ENCODE measurements around the gene AGMO.
"Not testable (repeated sequence)": the region's sequence is repeated elsewhere in the genome, so short reads cannot be mapped to it uniquely, and the experiment has no call there.

The AGMO gene

GRCh38 chr7:15566476-15566875 lies 4.7 kb upstream of the AGMO start:
- H3K27ac ChIP-seq = no peak overlapping the region

GRCh38 chr7:15560968-15561367 lies 847 bp downstream of the AGMO start:
- peak overlapping the region in 6 of 21 experiments; percentile 1 to 52 (median 46) for H3K27ac ChIP-seq
- peak overlapping the region in 1 of 7 experiments; percentile 1 for H3K4me3 ChIP-seq

More at GRCh38 chr7:15566476-15566875, 4.7 kb upstream of the AGMO start:
- H3K4me3 ChIP-seq = no peak overlapping the region

DNA sequence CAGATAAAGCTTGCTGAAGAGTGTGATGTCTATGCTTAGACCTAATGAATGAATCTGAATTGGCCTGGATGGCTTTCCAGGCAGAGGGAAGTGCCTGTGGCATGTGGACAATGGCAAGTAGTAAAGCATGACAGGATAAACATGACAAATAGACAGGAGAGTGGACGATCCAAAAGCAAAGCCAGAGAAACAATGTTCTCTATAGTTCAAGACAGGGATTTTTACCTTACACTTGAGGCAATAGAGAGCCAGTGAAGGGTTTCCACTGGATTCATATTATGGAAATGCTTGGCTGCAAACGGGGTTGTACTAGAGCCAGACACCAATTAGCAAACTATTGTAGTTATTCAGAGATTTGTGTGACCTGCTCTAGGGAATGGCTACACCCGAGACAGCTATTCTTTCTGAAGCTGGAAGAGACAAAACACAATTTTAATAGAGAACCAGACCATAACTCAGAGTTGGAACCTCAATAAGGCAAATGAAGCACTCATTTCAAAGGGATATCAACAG lies 2.3 kb downstream of the AGMO start:
- H3K27ac ChIP-seq = peak overlapping the region in 1 of 21 experiments; percentile 17
- H3K4me3 ChIP-seq = no peak overlapping the region

DNA sequence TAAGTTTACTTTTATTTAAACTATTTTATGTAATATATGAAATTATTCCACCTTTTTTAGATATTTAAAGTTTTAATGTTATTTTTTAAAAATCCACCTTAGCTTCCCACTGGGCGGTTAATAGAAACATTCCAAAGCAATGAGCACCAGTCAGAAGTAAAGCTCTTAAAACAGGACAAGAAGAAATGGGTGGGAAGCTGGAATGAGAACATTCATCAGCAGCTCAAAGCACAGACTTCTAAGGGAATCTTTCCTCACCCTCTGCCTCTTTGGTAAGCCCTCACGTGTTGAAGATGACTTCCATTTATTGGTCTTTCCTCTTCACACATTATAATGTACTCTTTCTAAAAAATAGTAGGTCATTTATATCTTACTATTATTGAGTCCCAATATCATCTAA lies 3.1 kb downstream of the AGMO start:
- peak overlapping the region in 2 of 21 experiments; percentile 11 to 17 for H3K27ac ChIP-seq
- no peak overlapping the region for H3K4me3 ChIP-seq

GRCh38 chr7:15557686-15558085 lies 4.1 kb downstream of the AGMO start:
- Histone ChIP-seq H3K27ac (peak overlapping the region in 7 of 21 experiments; percentile 0 to 54 (median 38)), H3K4me3 (no peak overlapping the region)

DNA sequence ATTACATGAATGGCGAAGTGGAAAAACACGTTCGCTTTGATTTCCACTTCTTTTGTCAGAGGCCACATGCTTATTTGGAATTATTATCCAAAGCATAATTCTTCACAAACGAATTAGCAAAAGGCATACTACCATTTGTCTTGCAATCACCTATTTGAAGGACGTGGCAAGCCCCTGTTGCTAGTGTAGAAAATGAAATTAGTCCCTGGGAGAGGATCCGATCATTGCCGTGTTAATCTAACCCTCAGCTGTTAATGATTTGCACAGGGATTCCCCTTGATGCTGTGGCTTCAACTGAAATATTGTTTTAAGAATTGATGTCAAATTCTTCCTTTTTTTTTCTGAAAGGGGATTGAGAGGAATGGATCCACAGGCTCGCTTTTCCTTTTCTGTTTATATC lies 4.6 kb downstream of the AGMO start:
- Histone ChIP-seq H3K4me3 (no peak overlapping the region), H3K27ac (peak overlapping the region in 7 of 21 experiments; percentile 0 to 54 (median 39))

GRCh38 chr7:15556339-15557105 lies 5.3 kb downstream of the AGMO start:
- Histone ChIP-seq H3K4me3 (no peak overlapping the region), H3K27ac (peak overlapping the region in 7 of 21 experiments; percentile 19 to 54 (median 39))

DNA sequence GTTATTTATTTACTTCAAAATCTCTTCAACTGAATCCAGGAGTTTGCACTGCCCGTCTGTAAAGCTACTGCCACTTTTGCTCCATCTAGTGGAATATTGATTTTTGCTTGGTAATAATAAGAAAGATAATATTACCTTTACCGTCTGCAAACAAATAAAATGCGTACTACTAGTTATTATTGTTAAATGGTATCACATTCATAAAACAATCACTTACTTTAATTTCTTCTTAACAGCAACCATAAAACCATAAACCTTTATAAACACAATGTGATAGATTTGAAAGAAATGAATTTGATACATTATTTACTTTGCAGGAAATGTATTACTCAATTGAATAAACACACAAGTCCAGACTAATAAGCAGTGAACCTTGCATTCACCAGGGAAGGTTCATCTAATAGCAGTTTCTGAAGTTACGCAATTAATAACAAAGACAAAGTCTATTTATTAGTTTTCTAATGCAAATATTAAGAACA lies 6.4 kb downstream of the AGMO start:
- Histone ChIP-seq H3K4me3 (no peak overlapping the region), H3K27ac (no peak overlapping the region)

GRCh38 chr7:15554744-15555143 lies 7.1 kb downstream of the AGMO start:
- Histone ChIP-seq H3K4me3 (no peak overlapping the region), H3K27ac (no peak overlapping the region)

GRCh38 chr7:15554081-15554480 lies 7.7 kb downstream of the AGMO start:
- Histone ChIP-seq H3K27ac (no peak overlapping the region), H3K4me3 (no peak overlapping the region)

DNA sequence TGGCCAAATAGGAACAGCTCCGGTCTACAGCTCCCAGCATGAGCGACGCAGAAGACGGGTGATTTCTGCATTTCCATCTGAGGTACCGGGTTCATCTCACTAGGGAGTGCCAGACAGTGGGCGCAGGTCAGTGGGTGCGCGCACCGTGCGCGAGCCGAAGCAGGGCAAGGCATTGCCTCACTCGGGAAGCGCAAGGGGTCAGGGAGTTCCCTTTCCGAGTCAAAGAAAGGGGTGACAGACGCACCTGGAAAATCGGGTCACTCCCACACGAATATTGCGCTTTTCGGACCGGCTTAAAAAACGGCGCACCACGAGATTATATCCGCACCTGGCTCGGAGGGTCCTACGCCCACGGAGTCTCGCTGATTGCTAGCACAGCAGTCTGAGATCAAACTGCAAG lies 14.5 kb downstream of the AGMO start:
- H3K4me3 ChIP-seq = peak overlapping the region in 1 of 7 experiments; percentile 8
- H3K27ac ChIP-seq = not testable (repeated sequence)

- Histone ChIP-seq H3K4me3 (no peak overlapping the region), H3K27ac (no peak overlapping the region)
Measured at GRCh38 chr7:15546272-15546792, 15.5 kb downstream of the AGMO start.

DNA sequence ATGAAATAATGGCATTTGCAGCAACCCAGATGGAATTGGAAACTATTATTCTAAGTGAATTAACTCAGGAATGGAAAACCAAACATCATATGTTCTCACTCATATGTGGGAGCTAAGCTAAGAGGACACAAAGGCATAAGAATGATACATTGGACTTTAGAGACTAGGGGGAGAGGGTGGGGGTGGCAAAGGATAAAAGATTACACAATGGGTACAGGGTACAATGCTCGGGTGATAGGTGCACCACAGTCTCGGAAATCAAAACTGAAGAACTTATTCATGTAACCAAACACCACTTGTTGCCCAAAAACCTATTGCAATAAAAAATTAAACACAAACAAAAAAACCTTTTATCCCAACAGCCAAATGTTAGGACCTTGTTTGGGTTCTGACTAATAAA lies 17.8 kb downstream of the AGMO start:
- H3K4me3 ChIP-seq = no peak overlapping the region
- H3K27ac ChIP-seq = no peak overlapping the region

GRCh38 chr7:15543256-15543655 lies 18.6 kb downstream of the AGMO start:
- no peak overlapping the region for H3K27ac ChIP-seq
- H3K4me3 ChIP-seq = no peak overlapping the region

GRCh38 chr7:15527648-15528047 lies 34.2 kb downstream of the AGMO start:
- H3K27ac ChIP-seq = no peak overlapping the region
- no peak overlapping the region for H3K4me3 ChIP-seq

GRCh38 chr7:15525652-15526263 lies 36.1 kb downstream of the AGMO start:
- H3K4me3 ChIP-seq = no peak overlapping the region
- no peak overlapping the region for H3K27ac ChIP-seq

DNA sequence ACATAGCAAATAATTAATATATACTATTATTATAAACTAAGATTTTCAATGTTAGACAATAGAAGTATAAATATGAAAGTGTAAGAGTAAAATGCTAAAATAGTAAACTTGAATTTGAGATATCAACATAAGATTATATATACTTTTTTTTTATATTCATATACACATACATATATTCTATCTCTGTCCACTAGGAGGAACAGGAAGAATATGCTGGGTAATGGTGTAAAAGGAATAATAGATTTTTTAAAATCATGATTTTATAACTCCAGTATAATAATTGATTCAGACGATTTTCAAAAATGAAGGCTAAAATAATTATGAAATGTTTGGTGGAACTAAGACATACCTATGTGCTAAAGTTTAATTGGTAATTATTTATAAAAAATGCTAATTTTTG lies 37.7 kb downstream of the AGMO start:
- no peak overlapping the region for H3K27ac ChIP-seq
- no peak overlapping the region for H3K4me3 ChIP-seq

GRCh38 chr7:15517865-15518264 lies 44.0 kb downstream of the AGMO start:
- not testable (repeated sequence) for H3K27ac ChIP-seq, H3K4me3 ChIP-seq

DNA sequence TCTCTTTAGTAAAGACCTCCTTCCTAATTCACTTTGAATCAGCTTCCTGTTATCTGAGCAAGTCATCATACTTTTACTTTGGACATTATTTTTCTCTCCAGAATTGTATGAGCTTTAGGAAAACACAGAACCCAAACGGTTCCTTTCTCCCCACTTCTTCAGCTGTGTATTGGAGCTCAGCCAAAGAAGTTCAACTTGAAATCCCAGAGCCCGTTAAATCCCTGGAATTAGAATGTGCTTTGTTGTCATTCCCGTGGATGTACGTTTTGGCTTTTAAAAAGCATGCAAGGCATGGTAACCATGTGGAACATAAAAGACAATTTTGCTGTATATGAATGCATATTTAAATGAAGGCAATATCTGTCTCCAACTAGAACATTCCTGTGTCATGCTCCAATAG lies 46.6 kb downstream of the AGMO start:
- no peak overlapping the region for H3K27ac ChIP-seq
- no peak overlapping the region for H3K4me3 ChIP-seq

DNA sequence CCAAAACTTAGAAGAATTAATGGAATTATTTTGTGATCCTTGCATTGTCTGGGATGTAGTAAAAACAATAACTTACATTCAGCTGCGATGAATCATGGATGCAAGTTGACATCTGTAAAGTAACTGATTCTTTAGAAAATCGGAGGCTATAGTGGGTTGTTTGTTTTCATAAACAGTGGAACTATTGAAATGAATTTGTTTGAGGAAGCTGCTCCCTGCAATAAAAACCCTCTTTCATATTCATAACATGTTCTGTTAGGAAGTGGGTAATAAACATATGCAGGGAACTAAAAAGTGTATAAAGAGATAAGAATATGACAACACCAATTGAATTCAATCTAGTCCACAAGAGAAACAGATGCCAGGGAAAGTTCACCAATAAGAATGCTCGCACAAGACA lies 53.6 kb downstream of the AGMO start:
- Histone ChIP-seq H3K27ac (no peak overlapping the region), H3K4me3 (no peak overlapping the region)

DNA sequence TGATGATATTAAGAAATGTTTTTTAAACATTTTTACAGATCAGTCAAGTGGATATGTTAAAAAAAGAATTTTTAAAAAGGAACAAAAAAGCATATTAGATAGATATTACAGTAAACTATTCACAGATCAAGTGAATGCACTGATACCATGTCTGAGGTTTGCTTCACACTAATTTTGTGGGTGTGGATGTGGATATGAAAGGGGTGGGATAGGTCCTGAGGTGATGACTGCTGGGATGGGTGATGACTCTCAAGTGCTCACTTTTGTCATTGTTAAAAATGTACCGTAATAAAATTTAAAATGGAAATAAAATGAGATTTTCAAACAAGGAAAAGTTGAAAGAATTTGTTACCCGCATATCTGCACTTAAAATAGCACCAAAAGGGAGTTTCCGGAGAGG lies 54.1 kb downstream of the AGMO start:
- H3K27ac ChIP-seq = peak overlapping the region in 1 of 21 experiments; percentile 4

More for the DNA sequence above, 54.1 kb downstream of the AGMO start:
- no peak overlapping the region for H3K4me3 ChIP-seq
